ENCODE measurements around the gene PPM1L. TPM values are rescaled to one million over a fixed set of nuclear protein-coding genes. Genes with fewer than 3 reads are reported as not detected.

The PPM1L gene
- total RNA-seq, 1 experiment from 2014 or later = 5.0 TPM

- Histone ChIP-seq H3K79me2 (ENCODE audit: low read depth) (no peaks in the 10 kb centered on the region), H3K4me3 (no peak overlapping the region), H3K4me1 (replicated peaks; ENCODE audit: insufficient read depth) (no peaks in the 10 kb centered on the region), H3K4me2 (no peak overlapping the region), H3K36me3 (ENCODE audit: low read depth) (no peaks in the 10 kb centered on the region), H2AFZ (no peak overlapping the region), H4K20me1 (ENCODE audit: insufficient read depth) (no peaks in the 10 kb centered on the region), H3K9me3 (ENCODE audit: insufficient read depth, low read depth) (no peaks in the 10 kb centered on the region), H3K27me3 (ENCODE audit: insufficient read depth, low read depth) (no peaks in the 10 kb centered on the region), H3K27ac (no peak overlapping the region), H3F3A (ENCODE audit: insufficient read depth, low read depth) (no peaks in the 10 kb centered on the region), H3K9me2 (ENCODE audit: insufficient read depth) (no peaks in the 10 kb centered on the region)
- peak; percentile 67 for TF ChIP-seq CTCF (conservative IDR thresholded peaks at IDR 0.05)
- TF ChIP-seq EZH2 (IDR thresholded peaks at IDR 0.05; ENCODE audit: low read depth) = no peak
- BruUV-seq (replicated peaks) = no TSS peak
- ChIA-PET POLR2A (ENCODE audit: unreplicated experiment) (no interaction called here), CTCF (interaction anchor here (0.7 to 0.9 kb wide), 3 partner anchors 15 to 469 kb away, joined by 3 read pairs; no protein-coding TSS in a partner anchor)
- no peak for DNase-seq
- intact Hi-C loops (cut with micrococcal nuclease; ENCODE audit: unreplicated experiment) = loop anchor here (2.0 to 10.0 kb wide), 3 partner anchors 268 to 468 kb away; partner anchors contain the start of gene NMD3
Observed at GRCh38 chr3:160956785-160957184, 200.8 kb downstream of the PPM1L start.

- H3K79me2 ChIP-seq (ENCODE audit: low read depth) = no peaks in the 10 kb centered on the region
- no peak overlapping the region for H3K4me3 ChIP-seq
- H3K36me3 ChIP-seq (ENCODE audit: low read depth) = no peaks in the 10 kb centered on the region
- H3K9me2 ChIP-seq (ENCODE audit: insufficient read depth) = no peaks in the 10 kb centered on the region
- no peak overlapping the region for H3K4me2 ChIP-seq
- no TSS peak for BruUV-seq (replicated peaks)
- no peak for DNase-seq
- H3F3A ChIP-seq (ENCODE audit: insufficient read depth, low read depth) = no peaks in the 10 kb centered on the region
- no peaks in the 10 kb centered on the region for H3K4me1 ChIP-seq (replicated peaks; ENCODE audit: insufficient read depth)
- no peak overlapping the region for H3K27ac ChIP-seq
- no peaks in the 10 kb centered on the region for H4K20me1 ChIP-seq (ENCODE audit: insufficient read depth)
- POLR2A ChIA-PET (ENCODE audit: unreplicated experiment) = no interaction called here
- intact Hi-C loops (cut with micrococcal nuclease; ENCODE audit: unreplicated experiment) = no loop called here
- H3K9me3 ChIP-seq (ENCODE audit: insufficient read depth, low read depth) = no peaks in the 10 kb centered on the region
- TF ChIP-seq CTCF (conservative IDR thresholded peaks at IDR 0.05) (no peak), EZH2 (IDR thresholded peaks at IDR 0.05; ENCODE audit: low read depth) (no peak)
- no peaks in the 10 kb centered on the region for H3K27me3 ChIP-seq (ENCODE audit: insufficient read depth, low read depth)
- CTCF ChIA-PET = interaction anchor here (0.7 kb wide), 1 partner anchor 109 kb away, joined by 3 read pairs; no protein-coding TSS in a partner anchor
- no peak overlapping the region for H2AFZ ChIP-seq
Observed at GRCh38 chr3:160960568-160960967, 204.5 kb downstream of the PPM1L start.

- no peak for TF ChIP-seq EZH2 (IDR thresholded peaks at IDR 0.05; ENCODE audit: low read depth)
- no peak for TF ChIP-seq CTCF (conservative IDR thresholded peaks at IDR 0.05)
- H3K27me3 ChIP-seq (ENCODE audit: insufficient read depth, low read depth) = no peaks in the 10 kb centered on the region
- H3K4me3 ChIP-seq = no peak overlapping the region
- no peaks in the 10 kb centered on the region for H3K9me2 ChIP-seq (ENCODE audit: insufficient read depth)
- H3K79me2 ChIP-seq (ENCODE audit: low read depth) = no peaks in the 10 kb centered on the region
- ChIA-PET POLR2A (ENCODE audit: unreplicated experiment) (no interaction called here), CTCF (no interaction called here)
- intact Hi-C loops (cut with micrococcal nuclease; ENCODE audit: unreplicated experiment) = no loop called here
- H3F3A ChIP-seq (ENCODE audit: insufficient read depth, low read depth) = no peaks in the 10 kb centered on the region
- H3K9me3 ChIP-seq (ENCODE audit: insufficient read depth, low read depth) = no peaks in the 10 kb centered on the region
- H3K27ac ChIP-seq = no peak overlapping the region
- no peak overlapping the region for H2AFZ ChIP-seq
- no peaks in the 10 kb centered on the region for H4K20me1 ChIP-seq (ENCODE audit: insufficient read depth)
- no peaks in the 10 kb centered on the region for H3K4me1 ChIP-seq (replicated peaks; ENCODE audit: insufficient read depth)
- no peak overlapping the region for H3K4me2 ChIP-seq
- BruUV-seq (replicated peaks) = no TSS peak
- no peaks in the 10 kb centered on the region for H3K36me3 ChIP-seq (ENCODE audit: low read depth)
- DNase-seq = no peak
Observed at GRCh38 chr3:160963949-160964348, 207.9 kb downstream of the PPM1L start.

All from PC-9 (cell line).